Measurements from ENCODE around the gene PTOV1.

The PTOV1 gene

GRCh38 chr19:49850487-49851342 lies at the start of gene PTOV1:
TSS of gene PTOV1 (plus strand) at chr19:49851159.
- DNase-seq, result peak; percentile 95 to 98 (median 97)

GRCh38 chr19:49801401-49801888 lies 49.5 kb upstream of the PTOV1 start:
- no peak for DNase-seq

DNA sequence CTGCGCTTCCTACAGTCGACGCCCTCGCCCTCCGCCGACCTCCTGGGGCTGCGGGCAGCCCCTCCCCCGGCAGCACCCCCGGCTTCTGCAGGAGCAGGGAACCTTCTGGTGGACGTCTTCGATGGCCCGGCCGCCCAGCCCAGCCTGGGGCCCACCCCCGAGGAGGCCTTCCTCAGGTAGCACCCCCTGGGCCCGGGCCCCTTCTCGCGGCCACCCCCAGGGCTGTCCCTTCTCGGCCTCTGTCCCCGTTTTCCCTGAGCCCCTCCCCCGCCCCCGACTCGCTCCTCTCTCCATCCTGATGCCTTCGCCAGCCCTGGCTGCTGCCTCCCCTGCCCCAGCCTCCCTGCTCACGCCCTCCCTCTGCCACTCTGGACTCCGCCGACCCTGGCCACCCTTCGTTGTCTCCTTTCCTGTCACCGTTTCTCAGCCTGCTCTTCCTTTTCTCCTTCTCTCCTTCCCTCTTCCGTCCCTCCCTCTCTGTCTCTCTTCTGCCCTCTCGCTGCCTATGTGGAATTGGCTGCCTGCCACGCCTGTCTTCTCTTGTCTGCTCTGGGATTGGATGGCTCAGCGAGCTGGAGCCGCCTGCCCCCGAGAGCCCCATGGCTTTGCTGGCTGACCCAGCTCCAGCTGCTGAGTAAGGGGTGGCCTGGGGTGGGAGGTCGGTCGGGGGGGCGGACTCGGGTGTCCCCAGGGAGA lies 48.8 kb upstream of the PTOV1 start:
- no peak for DNase-seq

DNA sequence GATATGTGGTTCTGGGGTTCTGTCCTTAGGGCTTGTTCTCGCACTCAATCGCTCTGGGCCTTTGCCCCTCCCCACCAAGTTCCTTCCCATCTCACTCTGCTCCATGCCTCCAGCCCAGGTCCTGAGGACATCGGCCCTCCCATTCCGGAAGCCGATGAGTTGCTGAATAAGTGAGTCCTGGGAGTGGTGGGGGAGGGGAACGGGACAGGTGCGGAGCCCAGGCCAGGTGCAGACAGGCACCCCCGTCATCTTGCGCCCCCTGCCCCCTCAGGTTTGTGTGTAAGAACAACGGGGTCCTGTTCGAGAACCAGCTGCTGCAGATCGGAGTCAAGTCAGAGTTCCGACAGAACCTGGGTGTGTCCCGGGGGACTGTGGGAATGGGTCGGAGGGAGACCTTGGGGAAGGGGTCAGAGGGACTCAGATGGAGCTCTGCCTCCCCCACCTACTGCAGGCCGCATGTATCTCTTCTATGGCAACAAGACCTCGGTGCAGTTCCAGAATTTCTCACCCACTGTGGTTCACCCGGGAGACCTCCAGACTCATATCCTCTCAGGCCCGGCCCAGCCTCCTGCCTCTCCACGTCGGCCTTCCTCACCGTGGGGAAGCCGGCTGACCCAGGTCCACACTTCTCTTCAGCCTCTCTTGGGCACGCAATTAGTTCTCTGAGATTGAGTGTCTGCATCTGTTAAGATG lies 48.0 kb upstream of the PTOV1 start:
- DNase-seq, result no peak

GRCh38 chr19:49803529-49803856 lies 47.5 kb upstream of the PTOV1 start:
- no peak for DNase-seq

- DNase-seq, result no peak
These were observed 44.9 kb upstream of the PTOV1 start for GRCh38 chr19:49805822-49806619.

GRCh38 chr19:49806620-49806959 lies 44.4 kb upstream of the PTOV1 start:
- no peak for DNase-seq

DNA sequence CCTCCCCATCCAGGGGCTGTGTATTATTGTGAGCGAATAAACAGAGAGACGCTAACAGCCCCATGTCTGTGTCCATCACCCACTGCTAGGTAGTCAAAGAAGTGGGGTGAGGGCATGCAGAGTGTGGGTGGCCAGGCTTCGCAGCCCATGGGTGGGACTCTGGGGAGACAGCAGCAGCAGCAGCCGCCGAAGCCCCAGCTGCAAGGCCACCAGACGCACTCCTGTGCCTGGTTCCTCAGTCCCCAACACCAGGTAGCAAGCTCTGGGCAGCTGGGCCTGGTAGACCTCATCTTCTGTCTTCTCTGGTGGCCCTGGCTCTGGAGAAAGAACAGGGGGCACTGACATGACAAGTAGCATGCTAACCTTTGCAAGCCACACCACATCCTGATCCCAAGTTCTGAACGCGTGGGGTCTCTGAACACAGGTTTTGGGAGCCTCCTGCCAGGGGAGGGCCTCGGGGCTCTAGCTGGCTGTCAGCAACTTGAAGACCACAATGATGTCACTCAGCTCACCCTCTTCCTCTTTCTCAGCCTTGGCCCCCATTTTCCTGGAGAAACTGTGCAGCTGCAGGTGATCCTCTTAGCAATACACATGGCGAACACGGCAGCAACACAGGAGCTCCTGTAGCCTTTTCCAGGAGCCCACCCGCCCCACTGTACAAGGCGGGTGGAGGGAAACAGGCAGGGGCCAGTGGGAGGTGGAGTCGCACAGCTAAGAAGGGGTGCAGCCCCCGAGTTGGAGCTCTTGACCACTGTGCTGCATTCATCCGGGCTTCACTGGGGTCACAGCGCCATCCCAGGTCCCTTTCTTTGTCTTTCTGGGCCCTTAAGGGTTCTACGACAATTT lies 43.7 kb upstream of the PTOV1 start:
- peak; percentile 54 to 59 (median 55) for DNase-seq

DNA sequence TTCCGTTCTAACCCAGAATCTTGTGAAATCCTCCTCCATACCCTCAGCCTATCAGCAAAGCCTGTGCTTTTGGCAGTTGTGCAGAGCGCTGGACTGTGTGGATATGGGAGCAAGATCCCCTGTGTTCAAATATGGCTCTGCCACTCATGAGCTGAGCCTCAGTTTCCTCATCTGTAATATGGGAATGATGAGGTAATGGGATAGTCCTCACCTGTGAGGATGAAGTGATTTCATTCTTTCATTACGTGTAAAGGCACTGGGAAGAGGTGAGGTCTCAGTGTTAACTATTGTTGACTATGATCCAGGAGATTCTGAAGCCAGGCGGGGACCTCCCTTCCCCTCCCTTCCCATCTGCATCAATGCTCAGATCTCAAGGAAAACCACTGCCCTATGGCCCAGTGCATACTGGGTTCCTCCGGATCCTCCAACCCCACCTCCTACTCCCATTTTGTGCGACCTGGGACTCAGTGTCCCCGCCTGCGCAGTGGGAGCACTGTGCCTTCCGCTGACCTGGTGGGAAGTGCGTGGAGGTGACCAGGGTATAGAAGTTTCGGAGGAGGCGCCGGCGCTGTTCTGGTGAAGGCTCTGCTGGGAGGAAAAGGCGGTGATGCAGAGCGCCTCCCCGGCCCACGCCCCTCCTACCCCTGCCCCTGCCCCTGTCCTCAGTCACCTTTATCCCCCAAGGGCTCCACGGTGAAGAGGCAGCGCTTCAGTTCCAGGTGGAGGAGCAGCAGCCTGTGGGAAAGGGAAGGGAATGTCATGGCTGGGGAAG lies 42.9 kb upstream of the PTOV1 start:
- DNase-seq, result no peak

GRCh38 chr19:49808711-49809159 lies 42.2 kb upstream of the PTOV1 start:
- peak; percentile 84 to 94 (median 88) for DNase-seq

DNA sequence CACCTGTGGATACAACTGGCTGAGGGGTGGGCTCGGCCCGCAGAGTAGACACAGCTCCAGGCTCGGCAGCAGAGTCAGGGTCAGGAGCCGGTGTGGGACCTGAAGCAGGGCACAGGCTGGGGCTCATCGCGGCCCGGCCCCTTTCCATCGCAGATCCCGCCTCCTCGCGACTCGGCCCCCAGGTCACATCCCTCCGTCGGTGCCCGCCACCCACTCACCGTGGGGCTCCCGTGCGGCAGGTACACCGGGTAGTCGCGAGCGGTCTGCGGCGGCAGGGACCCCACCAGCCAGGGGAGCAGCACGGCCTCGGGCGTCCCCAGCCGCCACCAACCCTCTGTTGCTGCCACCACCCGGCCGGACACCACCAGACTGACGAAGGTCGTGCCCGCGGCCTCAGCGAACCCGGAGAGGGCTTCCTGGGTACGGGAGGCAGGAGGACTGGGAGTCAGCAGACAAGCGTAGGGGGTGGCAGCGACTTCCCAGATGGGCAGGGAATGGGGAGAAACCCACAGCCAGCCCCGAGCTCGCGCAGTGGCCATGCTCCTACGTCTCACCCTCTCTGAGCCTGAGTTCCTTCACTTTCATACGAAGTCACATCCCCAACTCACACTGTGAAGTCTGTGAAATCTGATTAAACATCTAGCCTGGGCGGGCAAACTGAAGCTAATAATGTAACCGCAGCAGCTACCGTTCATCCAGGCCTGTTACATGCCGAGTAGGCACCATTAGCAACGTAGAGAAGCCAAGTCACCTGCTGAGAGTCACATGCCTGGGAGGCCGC lies 41.6 kb upstream of the PTOV1 start:
- DNase-seq, result peak; percentile 56 to 85 (median 77)

GRCh38 chr19:49809941-49810389 lies 41.0 kb upstream of the PTOV1 start:
- no peak for DNase-seq

GRCh38 chr19:49811328-49811727 lies 39.6 kb upstream of the PTOV1 start:
- no peak for DNase-seq

DNA sequence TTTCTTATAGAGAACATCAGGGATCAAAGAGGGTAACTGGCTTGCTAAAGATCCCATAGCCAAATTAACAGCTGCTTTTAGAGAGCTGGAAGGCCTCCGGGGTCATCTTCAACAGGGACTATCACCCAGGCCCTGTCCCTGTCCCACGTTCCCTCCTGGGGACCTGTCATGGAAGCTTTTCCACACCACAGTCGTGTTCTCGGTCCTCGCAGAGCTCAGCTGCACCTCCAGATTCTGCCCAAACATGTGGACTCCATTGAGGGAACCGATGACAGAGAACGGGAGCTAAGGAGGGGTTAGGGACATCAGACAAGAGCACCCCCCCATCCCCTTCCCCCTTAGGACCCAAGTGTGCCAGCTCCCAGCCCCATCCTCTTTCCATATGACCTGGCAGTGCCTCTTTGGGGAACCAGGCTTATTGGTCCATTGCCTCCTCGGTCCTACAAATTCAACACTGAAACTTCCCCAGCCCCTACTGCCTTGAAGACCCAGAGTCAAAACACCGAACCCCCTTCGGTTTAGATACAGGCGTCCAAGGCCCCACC lies 38.4 kb upstream of the PTOV1 start:
- DNase-seq, result no peak

DNA sequence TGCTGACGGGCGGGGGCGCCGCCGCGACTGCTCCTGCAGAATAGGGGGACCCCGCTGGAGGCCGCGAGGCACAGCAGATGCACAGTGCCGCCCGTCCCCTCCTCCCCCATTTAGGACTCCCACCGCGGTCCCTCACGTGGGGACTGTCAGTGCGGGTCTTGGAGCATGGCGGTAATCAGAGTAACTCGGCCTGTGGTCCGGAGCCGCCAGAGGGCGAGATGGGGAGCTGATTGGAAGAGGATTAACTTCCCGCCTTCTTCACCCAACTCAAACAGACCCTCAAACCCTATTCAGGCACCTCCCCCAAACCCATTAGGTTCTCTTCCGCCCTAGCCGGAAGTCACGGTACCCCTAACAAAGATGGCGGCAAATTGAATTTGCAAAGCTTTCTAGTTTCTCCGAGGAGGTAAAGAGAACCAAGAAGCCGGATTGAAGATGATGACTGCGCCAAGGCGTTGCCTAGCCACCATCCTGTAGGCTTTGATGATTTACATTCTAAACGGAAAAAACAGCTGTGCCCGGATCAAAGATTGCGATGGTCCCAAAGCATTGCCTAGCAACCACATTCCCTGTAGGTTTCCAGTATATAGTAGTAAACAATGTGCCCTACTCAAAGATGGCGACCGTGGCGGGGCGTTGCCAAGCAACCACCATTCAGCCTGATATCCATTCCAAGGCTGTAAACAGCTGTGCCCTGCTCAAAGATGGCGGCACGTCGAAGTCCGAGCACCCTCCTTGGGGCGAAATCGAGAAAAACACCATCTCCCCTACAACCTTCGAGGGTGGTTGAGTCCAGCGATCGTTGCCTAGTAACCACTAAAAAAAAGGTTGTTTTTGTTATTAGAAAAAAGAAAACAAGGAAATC lies 37.7 kb upstream of the PTOV1 start, which contains the start of gene FUZ:
Gene FUZ, minus strand, starts transcription at position 296 of the 865 bp plus-strand sequence. Its CDS starts 186 bp downstream, at position 110.
- DNase-seq, result peak; percentile 97 to 98 (median 98)

- no peak for DNase-seq
These were observed 36.9 kb upstream of the PTOV1 start for GRCh38 chr19:49814010-49814409.

GRCh38 chr19:49816590-49816989 lies 34.4 kb upstream of the PTOV1 start:
- no peak for DNase-seq

DNA sequence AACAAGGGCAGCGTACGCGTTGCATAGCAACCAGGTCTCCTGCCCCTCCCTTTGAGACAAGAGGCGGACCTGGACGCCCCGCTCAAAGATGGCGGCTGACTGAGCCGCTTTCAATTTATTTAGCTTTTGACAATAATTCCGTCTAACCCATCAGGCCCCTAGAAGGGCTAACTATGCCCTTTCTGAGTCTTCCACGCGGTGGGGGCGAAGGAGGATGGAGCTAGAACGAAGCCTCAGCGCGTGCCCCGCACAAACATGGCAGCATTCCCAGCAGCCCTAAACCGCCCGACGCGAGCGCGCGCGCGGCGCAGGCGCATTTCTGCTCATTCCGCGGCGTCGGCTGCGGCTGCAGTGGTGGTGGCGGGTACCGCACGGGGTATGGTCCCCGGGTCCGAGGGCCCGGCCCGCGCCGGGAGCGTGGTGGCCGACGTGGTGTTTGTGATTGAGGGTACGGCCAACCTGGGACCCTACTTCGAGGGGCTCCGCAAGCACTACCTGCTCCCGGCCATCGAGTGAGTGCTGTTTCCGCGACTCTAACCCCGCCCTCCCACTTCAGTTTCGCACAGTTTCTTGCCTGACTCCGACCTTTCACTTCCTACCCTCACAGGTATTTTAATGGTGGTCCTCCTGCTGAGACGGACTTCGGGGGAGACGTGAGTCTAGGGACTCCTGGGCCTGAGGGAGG lies 32.9 kb upstream of the PTOV1 start, which contains the start of gene MED25:
Gene MED25, plus strand, starts transcription at position 326 of the 685 bp plus-strand sequence. Its CDS starts 53 bp downstream, at position 379.
- DNase-seq, result peak; percentile 91 to 96 (median 95)

Data from suppressor macrophage treated with lipopolysaccharide for 1 hour (primary cell).